ENCODE data around the gene SMIM30. TPM values are rescaled to one million over a fixed set of nuclear protein-coding genes. Genes with fewer than 3 reads are reported as not detected.

The SMIM30 gene
- polyA plus RNA-seq, 3 donors: 21.0 to 86.1 (median 31.8) TPM

Other genes with a start within 250 kb of the SMIM30 start
- gene GPR85, start 31.7 kb downstream of the SMIM30 start, polyA plus RNA-seq: 1 to 10 TPM in 1 of 3 donors, under 1 TPM in 2; 0.15 to 1.3 (median 0.49) TPM